Stimulated activated CD4-positive, alpha-beta T cell treated with anti-CD3 and anti-CD28 coated beads, TNF-alpha, amount 100 ng/mL, for 24 hours (primary cell): Measurements from ENCODE around the gene GTF3A.

Source experiments
- DNase-seq, 3 experiments: peaks; one replicate each; pipeline ENCODE4 v3.0.0-alpha.2; 2020; ENCODE audit warnings: low read depth in 3 of 3

The GTF3A gene

DNA sequence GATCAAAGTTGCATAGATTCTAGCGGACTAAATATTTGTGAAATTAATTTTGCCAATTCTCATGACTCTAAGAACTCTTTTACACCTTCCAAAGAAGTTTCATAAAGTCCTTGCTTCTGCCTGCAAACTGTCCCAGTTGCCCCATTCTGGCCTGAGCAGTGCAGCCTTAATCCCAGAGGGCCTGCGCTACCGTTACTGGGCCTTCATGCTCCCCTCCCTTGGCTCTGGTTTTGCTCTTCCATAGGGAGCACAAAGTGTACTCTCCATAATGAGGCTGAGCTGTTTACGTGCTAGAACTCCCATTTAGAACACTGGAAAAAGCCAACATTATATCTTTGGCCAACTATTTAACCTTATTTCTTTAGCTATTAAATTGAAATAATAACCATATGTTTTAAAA, 23.9 kb downstream of the GTF3A start:
- no peak for DNase-seq

DNA sequence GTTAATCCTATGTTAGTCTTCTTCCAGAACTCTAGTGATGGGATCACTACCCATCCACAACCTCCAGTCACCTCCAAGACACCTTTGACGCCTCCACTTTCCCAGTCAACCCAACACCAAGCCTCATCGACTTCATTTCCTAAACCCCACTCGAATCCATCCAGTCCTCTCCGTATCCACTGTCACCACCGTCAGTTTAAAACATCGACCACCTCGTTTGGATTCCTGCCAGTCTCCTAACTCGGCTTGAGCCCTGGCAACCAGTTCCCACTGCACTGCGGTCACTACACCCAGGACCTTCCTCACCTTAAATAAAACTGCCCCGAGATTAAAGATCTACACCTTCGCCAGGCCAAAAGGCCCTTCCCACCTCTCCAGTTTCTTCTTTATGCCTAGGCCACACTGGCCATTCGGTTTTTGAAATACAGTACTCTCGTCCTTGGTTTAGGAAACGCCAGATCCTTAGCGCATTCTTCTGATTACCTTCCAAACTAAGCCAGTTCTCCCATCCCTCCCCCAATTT, 24.7 kb downstream of the GTF3A start:
- DNase-seq: no peak

DNA sequence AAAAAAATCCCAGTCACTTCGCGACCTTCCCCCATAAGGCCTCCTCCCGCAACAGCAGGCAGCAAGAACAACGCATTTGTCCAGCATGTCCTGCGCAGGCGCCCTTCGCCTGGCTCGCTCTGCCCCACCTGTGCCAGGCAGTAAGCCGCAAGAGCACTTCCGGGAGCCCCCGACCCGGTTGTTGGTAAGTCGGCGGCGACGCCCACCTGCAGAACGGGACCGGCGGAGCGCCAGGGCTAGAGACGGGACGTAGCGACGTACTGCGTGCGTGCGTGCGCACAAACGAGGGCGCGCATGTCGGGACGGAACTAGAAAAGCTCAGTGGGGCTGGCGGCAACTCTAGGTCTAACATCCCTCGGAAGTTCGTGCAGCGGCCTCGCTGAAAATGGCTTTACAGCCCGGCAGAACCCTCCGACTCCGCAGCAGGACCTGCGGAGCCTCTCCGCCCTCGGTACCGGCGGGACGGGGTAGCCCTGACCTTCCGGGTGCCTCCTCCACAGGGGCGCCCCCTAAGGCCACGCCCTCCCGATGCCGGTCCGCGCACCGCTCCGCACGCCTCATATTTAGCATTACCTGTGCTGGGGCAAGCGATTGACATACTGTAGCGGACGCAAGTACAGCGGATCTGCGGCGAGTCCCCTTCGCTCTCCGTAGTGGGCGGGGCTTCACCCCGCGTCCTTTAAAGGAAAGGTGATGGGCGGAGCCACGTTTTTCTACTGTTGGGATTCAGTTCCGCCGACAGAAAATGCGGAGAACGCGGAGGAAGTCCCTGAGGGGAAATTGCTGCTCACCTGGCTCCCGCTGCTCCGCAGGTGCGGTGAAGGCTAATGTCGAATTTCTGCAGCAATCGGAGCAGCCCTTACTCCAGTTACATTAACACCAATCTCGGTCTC, 25.8 kb downstream of the GTF3A start, which contains the start of gene MTIF3:
MTIF3 (minus strand) TSS at position 629 of the 893 bp plus-strand sequence. CDS start 10,116 bp downstream, outside the sequence.
- DNase-seq: peak; percentile 89 to 96 (median 95)

DNA sequence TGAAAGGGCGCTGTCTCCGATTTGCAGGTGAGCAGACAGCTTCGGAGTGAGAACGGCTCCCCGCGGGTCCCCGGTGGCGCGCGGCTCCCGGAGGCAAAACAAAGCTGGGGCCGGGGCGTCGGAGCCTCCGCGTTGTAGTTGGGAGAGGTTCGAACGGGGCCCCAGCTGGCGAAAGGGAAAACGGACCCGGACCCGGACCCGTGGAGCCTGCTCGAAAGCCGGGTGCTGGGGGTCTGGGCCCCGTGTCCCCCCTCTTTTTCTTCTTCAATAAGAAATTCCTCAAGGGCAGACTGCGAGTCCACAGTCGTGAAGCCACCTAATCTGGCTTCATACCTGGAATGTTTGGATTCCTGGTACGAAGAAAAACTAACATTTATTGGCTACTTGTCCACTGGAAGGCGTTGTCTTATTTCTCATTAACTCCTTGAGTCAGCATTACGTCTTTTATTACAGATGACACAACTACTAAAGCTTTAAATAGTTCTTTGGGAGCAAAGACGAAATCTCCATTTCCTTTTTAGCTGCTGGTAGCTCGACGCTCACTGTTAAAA, 26.6 kb downstream of the GTF3A start:
- DNase-seq: no peak

DNA sequence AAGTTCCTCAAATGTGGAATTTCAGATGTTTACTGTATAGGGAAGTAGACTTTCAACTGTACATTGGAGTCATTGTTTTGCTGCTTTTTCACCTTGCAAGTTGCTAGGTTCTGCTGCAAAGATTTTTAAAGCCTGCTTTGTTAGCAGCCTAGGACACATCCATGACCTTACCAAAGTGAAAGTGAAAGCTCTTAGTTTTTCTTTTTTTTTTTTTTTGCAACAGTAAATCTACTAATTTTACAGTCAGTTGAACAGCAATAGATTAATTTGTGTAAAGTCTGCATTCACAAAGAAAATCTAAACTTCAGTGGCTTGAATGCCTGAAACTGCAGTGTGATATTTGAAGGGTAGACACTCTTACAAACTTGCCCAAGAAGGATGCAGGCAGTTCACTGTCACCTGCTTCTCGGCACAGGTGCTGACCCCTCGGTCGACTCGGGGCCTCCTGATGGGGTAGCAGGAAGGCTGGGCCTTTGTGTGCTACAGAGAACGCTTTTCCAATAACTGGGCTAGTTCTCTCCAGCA, 31.0 kb downstream of the GTF3A start:
- DNase-seq: no peak

DNA sequence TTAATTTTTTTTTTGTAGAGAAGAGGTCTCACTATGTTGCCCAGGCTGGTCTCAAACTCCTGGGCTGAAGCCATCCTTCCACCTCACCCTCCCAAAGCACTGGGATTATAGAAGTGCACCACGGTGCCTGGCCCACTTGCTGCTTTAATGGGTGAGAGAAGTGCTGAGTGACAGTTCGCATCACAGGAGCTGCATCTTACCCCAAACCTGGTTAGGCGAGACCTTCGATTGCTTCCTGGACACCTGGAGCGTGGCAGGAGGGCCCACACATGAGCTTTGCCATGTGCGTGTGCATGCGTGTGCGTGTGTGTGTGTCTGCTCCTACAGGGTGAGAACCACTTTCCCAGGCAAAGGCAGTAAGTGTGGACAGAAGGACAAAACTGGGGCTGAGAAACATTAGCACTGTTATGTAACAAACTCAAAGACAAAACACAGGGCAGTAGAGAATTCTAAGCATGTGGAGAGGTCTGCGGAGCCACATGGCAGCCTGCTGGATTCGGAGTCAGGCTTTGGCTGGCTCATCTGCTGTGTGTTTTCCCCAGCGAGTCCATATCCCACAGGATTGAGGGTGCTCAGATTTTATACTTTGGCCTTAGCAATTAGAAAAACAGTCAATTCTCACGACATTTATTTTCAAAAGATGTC, 37.6 kb downstream of the GTF3A start:
- DNase-seq: no peak

DNA sequence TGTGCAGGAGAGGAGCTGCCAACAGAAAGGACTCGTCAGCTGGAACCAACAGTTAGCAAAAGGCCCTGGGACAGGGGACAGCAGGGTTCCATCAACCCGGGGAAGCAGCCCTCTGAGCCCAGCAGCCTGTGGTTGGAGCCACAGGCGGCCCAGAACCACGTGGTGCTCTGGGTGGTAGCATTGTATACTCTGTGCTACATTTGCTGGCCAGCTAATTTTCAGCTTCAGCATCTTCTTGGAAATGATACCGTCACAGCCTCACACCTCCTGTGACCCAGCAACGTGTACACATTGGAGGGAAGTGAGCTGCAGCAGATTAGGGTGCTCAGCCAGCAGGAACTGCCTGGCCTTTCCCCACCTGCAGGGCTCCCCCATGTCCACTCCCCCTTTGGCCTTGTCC, 39.1 kb downstream of the GTF3A start:
- no peak for DNase-seq

DNA sequence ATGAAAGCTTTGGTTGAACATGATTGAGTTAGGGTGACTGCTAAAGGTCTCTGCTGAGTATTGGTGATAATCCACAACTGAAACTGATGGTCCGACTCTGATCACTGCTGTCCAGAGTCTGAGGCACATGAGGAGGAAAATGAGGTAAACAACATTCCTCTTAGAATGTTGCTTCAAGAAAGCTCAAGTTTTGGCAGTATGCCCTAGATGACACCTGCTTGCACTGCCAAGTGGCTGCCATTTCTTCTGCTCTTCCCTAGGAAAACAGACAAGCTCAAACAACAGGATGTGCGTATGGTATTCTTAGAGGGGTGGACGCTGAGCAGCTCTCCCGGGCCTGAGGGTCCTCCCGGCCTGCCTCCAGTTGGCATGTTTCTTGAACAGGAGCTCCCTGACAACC, 41.2 kb downstream of the GTF3A start:
- DNase-seq: no peak

DNA sequence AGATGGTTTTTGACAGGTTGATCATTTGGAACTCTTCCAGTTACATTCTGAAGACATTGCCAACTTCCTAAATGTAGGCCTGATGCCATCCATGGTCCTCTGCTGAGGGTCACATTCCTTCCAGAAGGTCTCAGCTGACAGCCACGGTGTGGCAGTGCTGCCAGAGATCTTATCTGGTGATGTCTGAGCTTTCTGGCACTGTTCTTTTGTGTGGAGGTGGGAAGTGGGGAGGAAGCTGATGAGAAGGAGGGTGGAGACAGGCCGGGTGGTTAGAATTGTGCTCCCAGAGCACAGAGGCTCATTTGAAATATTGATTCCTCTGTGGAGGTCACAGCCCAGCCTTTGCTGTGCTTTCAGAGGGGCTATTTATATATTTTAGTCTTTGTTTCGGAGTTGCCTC, 42.1 kb downstream of the GTF3A start:
- DNase-seq: no peak

DNA sequence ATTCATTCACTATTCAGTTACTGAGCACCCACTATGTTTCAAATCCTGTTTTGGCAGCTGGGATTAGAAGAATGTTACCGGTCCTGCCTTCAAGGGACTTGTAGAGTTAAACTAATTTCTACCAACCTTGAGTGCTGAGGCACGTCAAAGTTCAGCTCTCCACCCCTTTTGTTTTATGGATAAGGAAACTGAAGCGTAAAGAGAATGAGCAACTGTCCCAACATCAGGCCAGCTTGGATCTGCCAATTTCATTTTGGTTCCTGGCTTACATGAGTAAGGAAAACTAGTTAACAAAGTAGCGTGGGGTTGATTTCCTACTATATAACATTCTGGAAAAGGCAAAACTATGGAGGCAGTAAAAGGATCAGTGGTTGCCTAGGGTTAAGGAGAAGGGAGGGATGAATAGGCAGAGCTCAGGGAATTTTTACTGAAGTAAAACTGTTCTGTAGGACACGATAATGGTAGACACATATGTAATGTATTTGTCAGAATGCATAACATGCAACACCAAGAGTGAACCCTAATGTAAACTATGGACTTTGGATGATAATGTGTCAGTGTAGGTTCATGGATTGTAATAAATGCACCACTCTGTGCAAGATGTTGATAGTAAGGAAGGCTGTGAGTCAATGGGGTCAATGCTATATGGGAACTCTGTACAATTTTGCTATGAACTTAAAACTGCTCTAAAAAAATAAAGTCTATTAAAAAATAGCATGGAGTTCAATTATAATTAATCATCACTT, 45.8 kb downstream of the GTF3A start:
- no peak for DNase-seq

DNA sequence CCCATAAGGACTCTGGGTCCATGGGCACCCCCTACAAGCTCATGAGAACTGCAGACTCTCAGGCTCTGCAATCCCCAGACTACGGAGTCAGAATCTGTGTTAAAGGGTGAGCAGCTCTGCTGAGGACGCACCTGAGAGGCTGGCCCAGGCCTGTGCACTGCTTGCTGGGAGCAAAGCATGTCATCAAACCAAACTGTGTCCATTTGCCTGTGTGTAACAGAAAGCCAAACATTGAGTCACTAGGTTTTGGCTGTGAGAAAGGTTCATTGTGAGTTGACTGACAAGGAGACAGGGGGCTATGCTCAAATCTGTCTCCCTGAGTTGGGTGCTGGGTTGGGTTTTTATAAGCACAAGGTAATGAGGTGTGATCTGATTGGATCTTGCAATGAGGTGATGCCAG, 48.0 kb downstream of the GTF3A start:
- DNase-seq: no peak

DNA sequence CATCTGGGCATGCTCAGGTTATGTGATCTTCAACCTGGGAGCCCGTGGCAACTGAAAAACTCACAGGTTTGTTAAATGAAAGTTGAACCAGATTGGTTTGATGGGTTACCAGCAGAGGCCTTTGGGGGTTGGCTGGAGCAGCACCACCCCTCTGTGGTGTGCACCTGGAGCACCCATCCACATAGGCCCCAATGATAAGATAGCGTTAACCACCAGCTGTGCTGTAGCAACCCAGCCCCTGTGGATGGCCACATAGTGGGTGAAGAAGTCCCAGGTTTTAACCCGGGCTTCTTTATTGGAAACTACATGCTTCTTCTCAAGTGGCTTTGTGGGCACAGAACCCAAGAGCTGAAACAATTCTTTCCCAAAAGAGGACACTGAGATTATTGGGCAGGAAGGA, 48.5 kb downstream of the GTF3A start:
- no peak for DNase-seq

DNA sequence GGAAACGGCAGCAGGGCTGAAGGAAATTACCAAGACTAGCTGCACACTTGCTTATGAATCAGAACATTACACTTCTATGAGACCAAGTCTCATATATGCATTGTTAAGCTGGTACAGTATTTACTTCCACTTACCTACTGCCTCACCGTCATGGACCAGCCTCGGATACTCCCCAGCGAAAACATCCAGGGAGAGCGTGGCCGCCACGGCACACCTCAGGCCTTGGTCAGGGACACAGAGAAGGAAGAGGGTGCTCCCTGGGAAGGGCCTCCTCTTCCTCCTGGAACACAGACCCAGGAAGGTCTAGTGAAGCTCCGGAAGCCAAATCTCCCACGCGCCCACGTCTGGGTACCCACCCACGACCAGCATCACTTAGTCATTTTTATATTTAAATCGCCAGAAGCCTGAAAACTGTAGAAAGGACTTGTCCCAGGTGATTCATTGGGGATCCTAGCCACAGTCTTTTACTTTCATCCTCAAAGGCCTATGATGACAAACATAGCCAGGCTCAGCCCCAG, 50.4 kb downstream of the GTF3A start:
- no peak for DNase-seq

DNA sequence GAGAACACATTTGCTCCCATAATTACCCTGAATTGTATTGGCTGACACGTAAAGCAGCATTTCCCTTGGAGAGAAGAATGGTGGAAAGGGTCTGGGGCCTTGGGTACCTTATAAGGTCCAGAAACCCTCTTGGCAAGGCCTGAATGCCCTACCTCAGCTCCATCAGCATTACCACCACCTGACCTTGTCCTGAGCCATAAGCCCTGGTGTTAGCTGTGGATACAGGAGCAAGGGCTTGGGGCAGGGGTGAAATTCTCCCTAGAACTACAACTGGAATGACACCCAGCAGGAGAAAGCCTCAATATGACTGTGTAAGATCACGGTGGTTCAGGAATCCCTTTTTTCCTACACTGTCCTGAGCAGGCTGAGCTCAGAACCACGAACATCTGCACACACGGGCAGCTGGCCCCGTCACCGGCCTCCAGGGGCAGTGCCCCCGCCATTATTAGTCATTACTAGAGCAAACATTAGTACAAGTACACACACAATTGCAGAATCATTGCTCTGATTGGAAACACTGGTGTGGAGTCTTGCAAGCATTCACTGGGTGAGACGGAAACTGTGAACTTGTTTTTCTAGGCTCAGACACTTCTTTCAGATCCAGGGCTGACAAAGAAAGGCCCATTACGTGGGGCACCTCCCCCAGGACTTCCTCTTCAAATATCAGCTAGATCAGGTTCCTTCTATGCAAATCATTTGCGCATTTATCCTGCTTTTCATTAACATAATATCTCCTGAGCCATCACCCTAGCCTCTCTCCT, 52.7 kb downstream of the GTF3A start:
- peak in 1 of 3 experiments; percentile 22 for DNase-seq

DNA sequence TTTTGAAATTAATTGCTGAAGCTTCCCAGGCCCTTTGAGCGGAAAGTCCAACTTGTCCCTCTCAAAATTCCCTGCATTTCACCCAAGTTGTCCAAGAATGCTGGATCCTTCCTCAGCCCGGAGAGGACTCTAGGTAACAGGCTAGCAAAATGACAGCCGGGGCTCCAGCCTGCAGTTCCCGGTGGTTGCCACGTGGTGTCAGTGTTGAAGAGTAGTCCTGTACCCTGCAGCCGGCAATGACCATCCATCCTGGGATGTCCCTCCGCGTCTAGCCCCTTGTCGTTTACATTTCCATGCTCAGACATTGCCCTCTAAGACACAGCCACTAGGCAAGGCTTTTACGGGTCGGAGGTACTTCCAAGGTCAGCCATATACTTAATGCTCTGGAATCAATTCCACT, 57.3 kb downstream of the GTF3A start:
- DNase-seq: peak in 1 of 3 experiments; percentile 23

DNA sequence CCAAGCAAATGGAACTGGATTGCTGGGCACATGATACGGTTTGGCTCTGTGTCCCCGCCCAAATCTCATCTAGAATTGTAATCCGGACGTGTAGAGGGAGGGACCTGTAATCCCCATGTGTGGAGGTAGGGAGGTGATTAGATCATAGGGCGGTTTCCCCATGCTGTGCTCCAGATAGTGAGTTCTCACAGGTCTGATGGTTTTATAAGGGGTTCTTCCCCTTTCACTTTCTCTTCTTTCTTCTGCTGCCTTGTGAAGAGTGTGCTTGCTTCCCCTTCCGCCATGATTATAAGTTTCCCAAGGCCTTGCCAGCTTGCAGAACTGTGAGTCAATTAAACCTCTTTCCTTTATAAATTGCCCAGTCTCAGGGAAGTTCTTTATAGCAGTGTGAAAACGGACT, 58.6 kb downstream of the GTF3A start:
- no peak for DNase-seq

DNA sequence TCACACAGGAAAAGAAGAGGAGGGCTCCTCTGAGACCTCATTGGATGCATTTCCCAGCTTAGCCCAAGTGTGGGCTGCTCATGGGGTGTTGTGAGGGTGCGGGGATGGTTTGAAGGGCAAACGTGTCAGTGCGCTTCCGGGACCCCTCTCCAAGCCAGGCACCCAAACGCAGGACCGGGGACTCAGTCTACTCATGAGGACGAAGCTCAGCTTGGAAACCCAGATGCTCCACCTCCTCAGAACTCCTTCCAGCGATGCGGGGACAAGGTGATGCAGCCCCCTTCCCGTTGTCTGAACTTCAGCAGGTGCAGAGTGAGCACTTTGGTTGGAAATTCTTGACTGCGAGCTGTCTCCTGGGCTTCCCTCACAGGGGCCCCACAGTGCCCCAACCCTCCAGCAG, 59.0 kb downstream of the GTF3A start:
- no peak for DNase-seq
